HepG2 (cell line): Measurements from ENCODE around the gene GALP. TPM values are rescaled to one million over a fixed set of nuclear protein-coding genes. Genes with fewer than 3 reads are reported as not detected.
A peak's percentile ranks its signal among the peaks of the same experiment; 100 is the strongest.

Source experiments
- ATAC-seq: fragments of 200-7000 bp; cut with Tn5 transposase; 3 replicates; pipeline ENCODE4 v1.9.1; 2020; ENCODE audit warnings: mild to moderate bottlenecking, moderate library complexity
- BruUV-seq: library from RNA; stranded (reverse); fragments of 400-500 nt; replicated peaks from 2 replicates; lab custom pipeline; 2021; lab: Mats Ljungman, UMichigan
- CTCF ChIA-PET: fragments of 300-600 bp; formaldehyde crosslinking; extraction: SDS; loops from one replicate; lab custom pipeline; 2021; ENCODE audit warnings: low total read pairs, inconsistent platforms, low intra/inter-chr PET ratio; lab: Yijun Ruan, JAX
- POLR2A ChIA-PET: fragments of 350-600 bp; sonication (Branson Sonifier 250); formaldehyde crosslinking; loops from one replicate; lab custom pipeline; 2020; ENCODE audit warnings: antibody characterized with exemption, inconsistent platforms; lab: Yijun Ruan, JAX
- DNase-seq: peaks from one replicate; pipeline ENCODE4 v3.0.0-alpha.2; 2015; ENCODE audit warnings: low spot score
- FAIRE-seq: peaks from 3 replicates; lab custom pipeline; 2011; peaks lifted over from hg19 to GRCh38; lab: Jason Lieb, UNC
- H2AFZ ChIP-seq: one replicate; pipeline ENCODE4 v1.6.1; 2011; ENCODE audit warnings: low read length, inconsistent platforms
- H3K27ac ChIP-seq: fragments of 300-600 bp; 3 replicates; pipeline ENCODE4 v1.8.0; 2011; ENCODE audit warnings: mixed run types, mild to moderate bottlenecking, mixed read lengths, low read length, inconsistent platforms; ENCODE audit not compliant: insufficient read depth; ENCODE audit errors: extremely low read length
- H3K27me3 ChIP-seq, 2 experiments: fragments of 200-600 bp in 1 of 2; 2 replicates in 1 of 2; 3 replicates in 1 of 2; pipeline versions ENCODE4 v1.6.0 to v1.8.0; 2011; ENCODE audit warnings: low read length in 2 of 2, mild to moderate bottlenecking in 2 of 2, moderate library complexity in 2 of 2, inconsistent platforms in 1 of 2; ENCODE audit not compliant: insufficient read depth in 2 of 2, control insufficient read depth in 1 of 2
- H3K36me3 ChIP-seq, 2 experiments: fragments of 200-600 bp in 1 of 2; replicated peaks in 1 of 2; 2 replicates in 1 of 2; 3 replicates in 1 of 2; pipeline versions ENCODE4 v1.5.1 to v1.8.0; 2011; ENCODE audit warnings: low read length in 2 of 2, inconsistent platforms in 1 of 2; ENCODE audit not compliant: insufficient read depth in 2 of 2, control insufficient read depth in 1 of 2
- H3K4me1 ChIP-seq: 2 replicates; pipeline ENCODE4 v1.5.1; 2012; ENCODE audit warnings: low read length, inconsistent platforms; ENCODE audit not compliant: insufficient read depth
- H3K4me2 ChIP-seq: 2 replicates; pipeline ENCODE4 v1.6.0; 2011; ENCODE audit warnings: low read depth, low read length, inconsistent platforms
- H3K4me3 ChIP-seq, 3 experiments: fragments of 200-600 bp in 1 of 3; sonication (generic), shearing (Covaris generic) in 1 of 3; replicated peaks in 1 of 3; 2 replicates each; pipeline ENCODE4 v1.5.1; 2011 to 2016; ENCODE audit warnings: low read length in 3 of 3, inconsistent platforms in 2 of 3, low read depth in 2 of 3, mild to moderate bottlenecking in 2 of 3, control low read depth in 1 of 3, mixed read lengths in 1 of 3; ENCODE audit not compliant: insufficient read depth in 1 of 3
- H3K79me2 ChIP-seq: one replicate; pipeline ENCODE4 v1.6.1; 2011; ENCODE audit warnings: low read length, inconsistent platforms; ENCODE audit not compliant: insufficient read depth
- H3K9ac ChIP-seq: 2 replicates; pipeline ENCODE4 v1.6.0; 2011; ENCODE audit warnings: mild to moderate bottlenecking, low read depth, low read length, inconsistent platforms; ENCODE audit not compliant: insufficient read depth
- H3K9me3 ChIP-seq: 2 replicates; pipeline ENCODE4 v1.5.1; 2012; ENCODE audit warnings: mild to moderate bottlenecking, low read length
- H4K20me1 ChIP-seq: 2 replicates; pipeline ENCODE4 v1.6.0; 2011; ENCODE audit warnings: inconsistent platforms, mild to moderate bottlenecking, low read length, moderate library complexity; ENCODE audit not compliant: insufficient read depth
- ARNT ChIP-seq: fragments of 450-650 bp; IDR thresholded peaks from 2 replicates; pipeline ENCODE4 v1.6.1; 2017
- CREB1 ChIP-seq, 2 experiments: fragments of 450-650 bp in 1 of 2; IDR thresholded peaks; 2 replicates each; pipeline ENCODE4 v1.6.1; 2016 to 2017; ENCODE audit warnings: control low read depth in 1 of 2, mild to moderate bottlenecking in 1 of 2, missing compliant biosample characterization in 1 of 2, missing genetic modification characterization in 1 of 2
- FOXA3 ChIP-seq: IDR thresholded peaks from 2 replicates; pipeline ENCODE4 v1.6.1; 2016; ENCODE audit warnings: missing genetic modification reagents, missing compliant biosample characterization
- HNF4G ChIP-seq, 2 experiments: sonication (generic) in 1 of 2; formaldehyde crosslinking in 1 of 2; IDR thresholded peaks; 2 replicates each; pipeline versions ENCODE4 v1.4.0 to v1.6.1; 2011 to 2020; ENCODE audit warnings: borderline replicate concordance in 2 of 2, low read depth in 2 of 2, mild to moderate bottlenecking in 2 of 2, low read length in 1 of 2, missing genetic modification reagents in 1 of 2, moderate library complexity in 1 of 2
- IKZF1 ChIP-seq: fragments of 450-650 bp; IDR thresholded peaks from 2 replicates; pipeline ENCODE4 v1.7.1; 2016
- IRX3 ChIP-seq: sonication (generic); formaldehyde crosslinking; IDR thresholded peaks from 2 replicates; pipeline ENCODE4 v1.8.1; 2023; ENCODE audit warnings: mild to moderate bottlenecking, low read depth, missing genetic modification reagents, borderline replicate concordance
- LBX2 ChIP-seq: sonication (generic); formaldehyde crosslinking; IDR thresholded peaks from 2 replicates; pipeline ENCODE4 v1.5.0; 2020; ENCODE audit warnings: missing genetic modification reagents, mild to moderate bottlenecking, borderline replicate concordance
- MAFG ChIP-seq: sonication (generic); formaldehyde crosslinking; IDR thresholded peaks from 2 replicates; pipeline ENCODE4 v1.5.1; 2020; ENCODE audit warnings: mild to moderate bottlenecking, missing genetic modification reagents
- PCBP2 ChIP-seq: fragments of 200-400 bp; formaldehyde crosslinking; optimal IDR thresholded peaks from 2 replicates; pipeline ENCODE3; 2018; ENCODE audit warnings: low read length, low read depth; ENCODE audit not compliant: poor library complexity, severe bottlenecking
- SNAI1 ChIP-seq: sonication (generic); formaldehyde crosslinking; IDR thresholded peaks from 2 replicates; pipeline ENCODE4 v1.5.0; 2020; ENCODE audit warnings: mild to moderate bottlenecking, missing genetic modification reagents, borderline replicate concordance
- ZBTB26 ChIP-seq: IDR thresholded peaks from 2 replicates; pipeline ENCODE4 v1.6.1; 2016; ENCODE audit warnings: missing compliant biosample characterization, missing genetic modification reagents, borderline replicate concordance
- ZKSCAN8 ChIP-seq: IDR thresholded peaks from 2 replicates; pipeline ENCODE4 v1.6.1; 2016; ENCODE audit warnings: borderline replicate concordance, missing genetic modification reagents, missing compliant biosample characterization
- ZNF232 ChIP-seq: sonication (generic); formaldehyde crosslinking; IDR thresholded peaks from 2 replicates; pipeline ENCODE4 v1.4.0; 2020; ENCODE audit warnings: missing genetic modification reagents, borderline replicate concordance
- ZNF256 ChIP-seq: sonication (generic); formaldehyde crosslinking; conservative IDR thresholded peaks from 2 replicates; pipeline ENCODE4 v1.4.0; 2020; ENCODE audit warnings: missing genetic modification reagents
- ZNF343 ChIP-seq: sonication (generic); formaldehyde crosslinking; IDR thresholded peaks from 2 replicates; pipeline ENCODE4 v1.4.0; 2020; ENCODE audit warnings: mild to moderate bottlenecking, missing genetic modification reagents
- ZNF468 ChIP-seq: sonication (generic); formaldehyde crosslinking; IDR thresholded peaks from 2 replicates; pipeline ENCODE4 v1.8.0; 2022; ENCODE audit warnings: mild to moderate bottlenecking, moderate library complexity, missing genetic modification reagents
- ZNF607 ChIP-seq: sonication (generic); formaldehyde crosslinking; IDR thresholded peaks from 2 replicates; pipeline ENCODE4 v1.5.1; 2020; ENCODE audit warnings: missing genetic modification reagents, mild to moderate bottlenecking, borderline replicate concordance
- ZNF629 ChIP-seq: sonication (generic); formaldehyde crosslinking; conservative IDR thresholded peaks from 2 replicates; pipeline ENCODE4 v1.5.0; 2020; ENCODE audit warnings: missing genetic modification reagents
- ZNF749 ChIP-seq: sonication (generic); formaldehyde crosslinking; IDR thresholded peaks from 2 replicates; pipeline ENCODE4 v1.8.0; 2022; ENCODE audit warnings: mild to moderate bottlenecking, missing genetic modification reagents, moderate library complexity, borderline replicate concordance
- WGBS: methylation state at CpG from one replicate; pipeline ENCODE4 v1.1.6; 2017; ENCODE audit warnings: low lambda C conversion rate; 5-methylcytosine and 5-hydroxymethylcytosine counted together
- in situ Hi-C: cut with HindIII; loops from 2 replicates; pipeline ENCODE4 v1.10.0; 2017; ENCODE audit warnings: low pct_unique_long_range_greater_than_20kb; ENCODE audit not compliant: extremely low pct_ligation_motif_present
- intact Hi-C: fragments of 100-400 bp; cut with micrococcal nuclease; formaldehyde crosslinking; loops from one replicate; pipeline ENCODE4 v1.10.0; 2022; ENCODE audit not compliant: unreplicated experiment
- polyA plus RNA-seq, 8 experiments: library from polyadenylated mRNA; depleted of rRNA in 3 of 8; stranded (reverse) in 7 of 8; unstranded in 1 of 8; fragments of >200 nt; fragmentation: Illumina TruSeq in 4 of 8; extraction: Trizol in 4 of 8; gene quantifications; 2 replicates each; pipeline versions ENCODE4 v1.2.1 to v1.2.3, GENCODE V29; 2011 to 2016; ENCODE audit warnings: low read depth in 4 of 8, missing spikeins in 1 of 8, mixed read lengths in 1 of 8; ENCODE audit not compliant: insufficient read depth in 1 of 8
- total RNA-seq, 5 experiments: library from RNA; depleted of rRNA; stranded (reverse); fragments of >200 nt; fragmentation: Illumina TruSeq; extraction: Trizol; gene quantifications; 2 replicates each; pipeline ENCODE4 v1.2.3, GENCODE V29; 2016; ENCODE audit warnings: low read depth in 1 of 5

GALP gene
- total and polyA plus RNA-seq, 2 of the 13 experiments (the other 11 are each of a cell fraction or from before 2014, with no cell fraction given): not detected

GRCh38 chr19:56159009-56159559, 16.7 kb upstream of the GALP start:
- H3K9me3 ChIP-seq: no peaks in the 10 kb centered on the region
- H3K4me1 ChIP-seq: peaks cover 9% of the 10 kb centered on the region
- H3K27me3 ChIP-seq: no peaks in the 10 kb centered on the region
- in situ Hi-C loops: no loop called here
- no peak for ATAC-seq
- ChIA-PET CTCF (no interaction called here), POLR2A (no interaction called here)
- no peak overlapping the region for H3K4me2 ChIP-seq
- intact Hi-C loops: no loop called here
- no peak overlapping the region for H3K9ac ChIP-seq
- H3K79me2 ChIP-seq: peaks cover 3% of the 10 kb centered on the region
- TF ChIP-seq ZNF232 (CRISPR knock-in tag): no peak
- TF ChIP-seq IRX3 (CRISPR knock-in tag): no peak
- no peak for TF ChIP-seq ZNF629 (CRISPR knock-in tag)
- TF ChIP-seq ZNF468: no peak
- no peak for TF ChIP-seq ZNF749 (CRISPR knock-in tag)
- TF ChIP-seq PCBP2: no peak
- TF ChIP-seq ZBTB26: no peak
- TF ChIP-seq ZKSCAN8: no peak
- TF ChIP-seq ARNT: 0 out of 2 replicates have a peak, but pooled peaks have one; percentile 31
- peak; percentile 45; the same call in 1 of the 2 replicates for TF ChIP-seq CREB1 (IDR thresholded peaks at IDR 0.05)
- no peak for TF ChIP-seq CREB1 (CRISPR knock-in tag; IDR thresholded peaks at IDR 0.05)
- no peak for TF ChIP-seq MAFG (CRISPR knock-in tag)
- TF ChIP-seq IKZF1: 0 out of 2 replicates have a peak, but pooled peaks have one; percentile 52
- no peak for TF ChIP-seq HNF4G (IDR thresholded peaks at IDR 0.05; ENCODE audit: borderline replicate concordance, low read depth, low read length)
- TF ChIP-seq HNF4G (CRISPR knock-in tag; IDR thresholded peaks at IDR 0.05; ENCODE audit: borderline replicate concordance, low read depth): no peak
- TF ChIP-seq SNAI1: no peak
- TF ChIP-seq ZNF607 (CRISPR knock-in tag): no peak
- no peak for TF ChIP-seq FOXA3 (CRISPR knock-in tag)
- TF ChIP-seq ZNF256: no peak
- no peak for TF ChIP-seq LBX2 (CRISPR knock-in tag)
- TF ChIP-seq ZNF343 (CRISPR knock-in tag): no peak
- H3K27ac ChIP-seq: no peak overlapping the region
- WGBS: 96% methylated on average over 9 of the region's 9 CpGs
- peaks cover 18 to 46% of the 10 kb centered on the region in 2 experiments for H3K36me3 ChIP-seq
- H3K4me3 ChIP-seq: no peak overlapping the region
- no peaks in the 10 kb centered on the region for H4K20me1 ChIP-seq
- H2AFZ ChIP-seq: no peak overlapping the region
- BruUV-seq: no TSS peak
- no peak for FAIRE-seq
- DNase-seq: no peak
